ENCODE measurements around the gene ZNF787.
"Not testable (repeated sequence)": the region's sequence is repeated elsewhere in the genome, so short reads cannot be mapped to it uniquely, and the experiment has no call there.

ZNF787 gene

DNA sequence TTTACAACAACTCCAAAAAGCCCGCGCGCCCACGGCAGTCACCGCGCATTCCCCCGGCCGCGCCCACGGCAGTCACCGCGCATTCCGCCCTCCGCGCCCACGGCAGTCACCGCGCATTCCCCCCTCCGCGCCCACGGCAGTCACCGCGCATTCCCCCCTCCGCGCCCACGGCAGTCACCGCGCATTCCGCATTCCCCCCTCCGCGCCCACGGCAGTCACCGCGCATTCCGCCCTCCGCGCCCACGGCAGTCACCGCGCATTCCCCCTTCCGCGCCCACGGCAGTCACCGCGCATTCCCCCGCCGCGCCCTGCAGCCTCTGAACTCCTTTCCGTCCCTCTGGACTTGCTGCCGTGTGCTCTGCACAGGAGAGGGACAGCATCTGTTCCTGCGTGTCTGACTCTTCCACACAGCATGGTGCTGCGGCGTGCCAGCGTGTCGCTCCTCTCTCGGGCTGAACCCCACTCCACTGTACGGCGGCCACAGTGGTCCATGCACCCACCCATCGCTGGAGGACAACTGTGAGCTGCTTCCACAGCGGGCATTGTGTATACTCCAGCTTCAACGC, 15.2 kb downstream of the ZNF787 start:
- DNase-seq (ENCODE audit: low read depth) = not testable (repeated sequence)

- peak; percentile 38 for DNase-seq (ENCODE audit: low read depth)
Measured at GRCh38 chr19:56105090-56105701, 15.9 kb downstream of the ZNF787 start.

DNA sequence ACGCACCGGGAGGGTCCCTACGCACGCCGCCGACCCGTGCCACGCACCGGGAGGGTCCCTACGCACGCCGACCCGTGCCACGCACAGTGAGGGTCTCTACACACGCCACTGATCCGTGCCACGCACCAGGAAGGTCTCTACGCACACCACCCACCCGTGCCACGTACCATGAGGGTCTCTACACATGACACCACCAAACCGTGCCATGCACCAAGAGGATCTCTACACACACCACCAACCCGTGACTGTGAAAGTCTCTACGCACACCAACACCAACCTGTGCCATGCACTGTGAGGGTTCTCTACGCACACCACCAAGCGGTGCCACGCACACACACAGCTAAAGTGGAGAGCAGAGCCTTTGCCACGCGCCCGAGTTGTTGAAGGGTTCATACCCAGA, 16.7 kb downstream of the ZNF787 start:
- DNase-seq (ENCODE audit: low read depth) = no peak

GRCh38 chr19:56103027-56103614, 18.0 kb downstream of the ZNF787 start:
- DNase-seq (ENCODE audit: low read depth) = no peak

DNA sequence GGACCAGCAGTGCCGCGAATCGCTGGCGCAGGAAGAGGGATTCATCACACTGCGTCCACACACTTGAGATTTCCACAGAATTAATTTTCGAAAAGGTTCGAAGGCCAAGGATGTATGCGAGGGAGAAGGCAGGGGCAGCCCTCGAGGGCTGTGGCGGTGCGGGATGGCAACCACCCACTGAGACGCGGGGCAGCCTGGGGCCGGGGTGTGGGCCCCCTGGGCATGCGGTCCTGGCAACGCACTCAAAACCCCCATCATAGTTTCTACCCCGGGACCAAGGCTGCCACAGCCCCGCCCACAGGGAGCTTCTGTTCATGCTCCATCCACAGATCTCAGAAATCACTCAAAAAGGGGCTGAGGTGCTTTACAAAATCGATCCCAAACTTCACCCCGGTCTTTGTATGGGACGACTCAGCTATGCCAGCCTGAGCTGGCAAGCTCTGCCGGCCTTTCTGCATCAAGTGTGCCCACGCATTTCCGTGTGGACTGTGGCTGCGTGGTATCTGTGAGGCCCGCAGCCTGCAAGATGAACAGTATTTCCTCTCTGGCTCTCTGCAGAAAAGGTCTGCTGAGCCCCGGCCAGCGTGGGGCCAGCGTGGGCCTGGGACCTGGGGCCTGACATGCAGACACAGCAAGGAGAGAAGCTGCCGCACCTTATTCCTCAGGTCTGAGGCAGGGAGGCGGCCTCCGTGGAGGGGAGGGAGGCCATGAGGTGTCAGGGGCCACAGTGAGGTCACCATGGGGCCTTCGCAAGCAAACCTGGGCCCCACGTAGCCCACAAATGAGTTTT, 19.2 kb downstream of the ZNF787 start:
- no peak for DNase-seq (ENCODE audit: low read depth)

DNA sequence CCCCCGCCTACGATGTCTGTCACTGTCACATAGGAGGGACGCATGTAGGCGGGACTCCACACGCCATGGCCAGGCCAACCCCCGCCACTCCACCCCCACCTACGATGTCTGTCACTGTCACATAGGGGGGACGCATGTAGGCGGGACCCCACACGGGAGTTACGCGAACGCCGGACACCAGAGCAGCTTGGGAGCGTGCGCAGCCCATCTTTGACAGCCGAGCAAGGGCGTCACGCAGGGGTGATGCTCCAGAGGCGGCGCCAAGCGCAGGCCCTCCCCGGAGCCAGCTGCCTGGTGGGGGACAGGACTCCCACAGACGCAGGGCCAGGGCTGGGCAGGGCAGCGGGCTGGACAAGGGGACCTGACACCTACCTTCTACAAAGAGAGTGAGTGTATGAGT, 20.0 kb downstream of the ZNF787 start:
- no peak for DNase-seq (ENCODE audit: low read depth)

DNA sequence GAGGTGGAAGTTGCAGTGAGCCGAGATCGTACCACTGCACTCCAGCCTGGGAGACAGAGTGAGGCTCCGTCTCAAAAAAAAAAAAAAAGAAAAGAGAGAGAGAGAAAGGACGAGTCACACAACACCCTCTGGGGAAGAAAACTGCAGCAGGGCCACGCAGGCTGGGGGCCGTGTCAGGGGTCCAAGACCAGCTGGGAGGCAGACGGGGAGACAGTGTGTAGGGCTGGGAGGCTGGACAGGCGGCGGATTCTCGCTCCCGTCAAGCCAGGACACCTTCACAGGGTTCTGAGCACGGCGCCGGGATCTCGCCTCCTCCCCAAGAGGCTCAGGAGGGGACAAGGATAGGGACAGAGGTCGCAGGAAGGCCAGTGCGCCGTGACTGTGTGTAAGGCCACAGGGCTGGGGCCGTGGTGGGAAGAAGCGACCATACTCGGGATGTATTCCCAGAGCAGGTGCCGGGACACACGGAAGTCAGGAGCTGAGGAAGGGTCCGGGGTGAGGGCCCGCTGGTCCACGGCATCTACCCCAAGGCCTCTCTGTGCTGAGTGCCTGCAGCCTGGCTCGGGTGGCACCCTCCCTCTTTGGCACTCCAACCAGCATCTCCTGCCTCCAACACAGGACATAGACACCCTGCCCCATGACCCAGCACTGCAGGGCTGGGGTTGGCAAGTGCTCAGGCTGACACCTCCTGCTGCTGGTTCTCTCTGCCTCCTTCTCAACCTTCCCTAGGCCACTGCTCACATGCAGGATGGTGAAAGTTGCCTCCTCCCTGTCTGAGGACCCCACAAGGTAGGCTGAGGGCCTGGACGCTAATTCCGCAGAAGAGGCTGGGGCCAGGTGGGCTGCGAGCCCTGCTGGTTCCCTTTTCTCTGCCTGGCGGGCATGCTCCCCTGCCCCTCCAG, 21.2 kb downstream of the ZNF787 start:
- no peak for DNase-seq (ENCODE audit: low read depth)

GRCh38 chr19:56098731-56099568, 22.1 kb downstream of the ZNF787 start:
- no peak for DNase-seq (ENCODE audit: low read depth)

DNA sequence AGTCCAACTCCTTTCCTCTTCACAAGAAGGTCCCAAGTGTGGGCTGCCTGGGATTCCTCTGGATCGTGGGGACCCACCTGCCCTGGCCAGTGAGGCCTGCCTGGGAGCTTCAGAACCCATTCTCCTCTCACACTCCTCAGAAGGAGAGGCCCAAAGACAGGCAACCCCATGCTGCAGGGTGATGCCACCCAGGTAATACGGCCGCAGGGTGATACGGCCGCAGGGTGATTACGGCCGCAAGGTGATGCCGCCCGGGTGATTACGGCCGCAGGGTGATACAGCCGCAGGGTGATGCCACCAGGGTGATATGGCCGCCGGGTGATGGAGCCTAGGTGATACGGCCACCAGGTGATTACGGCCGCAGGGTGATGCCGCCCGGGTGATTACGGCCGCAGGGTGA, 22.9 kb downstream of the ZNF787 start:
- DNase-seq (ENCODE audit: low read depth) = not testable (repeated sequence)

DNA sequence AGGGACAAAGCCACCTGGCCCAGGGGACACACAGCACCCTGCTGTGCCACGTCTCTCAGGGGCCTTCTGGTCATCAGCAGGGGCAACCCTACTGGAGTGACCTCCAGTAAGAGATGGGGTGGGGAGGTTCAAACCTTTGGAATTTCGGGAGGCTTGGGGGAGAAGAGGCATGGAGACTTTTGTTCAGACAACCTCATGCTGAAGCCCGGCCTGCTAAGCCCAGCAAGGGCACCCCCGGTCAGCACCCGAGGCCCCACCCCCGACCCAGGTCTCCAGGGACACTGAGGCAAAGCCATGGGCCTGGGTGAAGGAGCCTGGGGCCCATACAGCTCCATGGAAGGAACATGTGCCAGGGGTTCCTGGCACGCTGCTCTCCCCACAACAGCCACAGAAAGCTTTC, 23.3 kb downstream of the ZNF787 start:
- no peak for DNase-seq (ENCODE audit: low read depth)

DNA sequence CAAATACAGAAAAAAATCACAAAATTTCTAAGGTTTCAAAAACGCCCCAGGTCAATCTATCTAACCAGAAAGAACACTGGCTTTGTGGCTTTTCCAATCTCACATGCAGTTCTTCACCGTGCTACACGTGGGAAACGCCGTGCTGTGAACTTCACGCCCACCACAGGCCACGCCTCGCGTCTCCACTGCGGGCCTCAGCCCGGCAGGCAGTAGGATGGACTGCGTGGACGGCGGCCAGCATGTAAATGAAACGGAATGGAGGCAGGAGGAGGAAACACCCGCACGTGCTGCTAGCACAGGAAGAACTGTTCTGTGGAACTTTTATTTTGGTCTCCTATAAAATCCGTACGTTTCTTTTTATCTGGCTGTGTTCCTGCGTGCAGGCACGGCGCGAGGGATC, 23.8 kb downstream of the ZNF787 start:
- DNase-seq (ENCODE audit: low read depth) = no peak

GRCh38 chr19:56096665-56097064, 24.4 kb downstream of the ZNF787 start:
- DNase-seq (ENCODE audit: low read depth) = no peak

GRCh38 chr19:56094449-56094848, 26.6 kb downstream of the ZNF787 start:
- DNase-seq (ENCODE audit: low read depth) = no peak

DNA sequence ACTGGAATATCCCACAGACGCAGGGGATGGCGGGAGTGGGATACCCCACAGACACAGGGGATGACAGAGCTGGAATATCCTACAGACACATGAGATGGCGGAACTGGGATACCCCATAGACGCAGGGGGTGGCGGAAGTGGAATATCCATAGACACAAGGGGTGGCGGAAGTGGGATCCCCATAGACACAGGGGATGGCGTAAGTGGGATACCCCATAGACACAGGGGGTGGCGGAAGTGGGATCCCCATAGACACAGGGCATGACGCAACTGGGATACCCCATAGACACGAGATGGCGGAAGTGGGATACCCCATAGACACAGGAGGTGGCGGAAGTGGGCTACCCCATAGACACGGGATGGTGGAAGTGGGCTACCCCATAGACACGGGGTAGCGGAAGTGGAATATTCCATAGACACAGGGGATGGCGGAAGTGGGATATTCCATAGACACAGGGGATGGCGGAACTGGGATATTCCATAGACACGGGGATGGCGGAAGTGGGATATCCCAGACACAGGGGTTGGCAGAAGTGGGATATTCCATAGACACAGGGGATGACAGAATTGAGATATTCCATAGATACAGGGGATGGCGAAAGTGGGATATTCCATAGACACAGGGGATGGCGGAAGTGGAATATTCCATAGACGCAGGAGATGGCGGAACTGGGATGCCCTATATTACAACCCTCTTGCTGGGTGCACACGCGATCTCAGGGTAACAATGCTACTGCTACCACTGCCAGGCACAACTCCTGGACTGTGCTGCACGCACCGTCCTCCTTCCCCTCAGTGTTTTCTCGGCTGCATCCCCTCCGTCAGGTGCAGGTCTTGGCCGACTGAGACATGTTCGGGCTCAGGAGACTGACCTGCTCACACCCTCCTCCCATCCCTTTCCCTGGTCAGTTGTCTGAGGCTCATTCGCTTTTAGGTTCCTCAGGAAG, 28.1 kb downstream of the ZNF787 start:
- DNase-seq (ENCODE audit: low read depth) = no peak

- DNase-seq (ENCODE audit: low read depth) = no peak
Measured at GRCh38 chr19:56091751-56092546, 29.1 kb downstream of the ZNF787 start.

GRCh38 chr19:56091066-56091490, 30.0 kb downstream of the ZNF787 start:
- no peak for DNase-seq (ENCODE audit: low read depth)

DNA sequence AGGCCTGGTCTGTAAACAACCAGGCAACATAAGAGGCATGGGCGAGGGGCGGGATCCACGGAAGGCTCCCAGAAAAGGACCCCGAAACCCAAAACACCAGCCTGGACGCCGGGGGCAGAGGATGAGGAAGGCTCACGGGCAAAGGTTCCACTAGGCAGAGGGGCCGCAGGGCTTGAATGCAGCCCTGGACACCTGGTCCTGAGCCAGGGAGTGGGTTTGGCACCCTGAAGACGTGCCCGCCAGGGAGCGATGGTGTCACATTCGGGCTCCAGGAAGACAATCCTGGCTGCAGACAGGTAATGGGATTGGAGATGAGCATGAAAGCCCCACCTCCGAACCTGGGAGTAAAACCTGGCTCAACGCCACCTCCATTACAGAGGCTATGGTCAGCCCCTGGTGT, 31.8 kb downstream of the ZNF787 start:
- no peak for DNase-seq (ENCODE audit: low read depth)

DNA sequence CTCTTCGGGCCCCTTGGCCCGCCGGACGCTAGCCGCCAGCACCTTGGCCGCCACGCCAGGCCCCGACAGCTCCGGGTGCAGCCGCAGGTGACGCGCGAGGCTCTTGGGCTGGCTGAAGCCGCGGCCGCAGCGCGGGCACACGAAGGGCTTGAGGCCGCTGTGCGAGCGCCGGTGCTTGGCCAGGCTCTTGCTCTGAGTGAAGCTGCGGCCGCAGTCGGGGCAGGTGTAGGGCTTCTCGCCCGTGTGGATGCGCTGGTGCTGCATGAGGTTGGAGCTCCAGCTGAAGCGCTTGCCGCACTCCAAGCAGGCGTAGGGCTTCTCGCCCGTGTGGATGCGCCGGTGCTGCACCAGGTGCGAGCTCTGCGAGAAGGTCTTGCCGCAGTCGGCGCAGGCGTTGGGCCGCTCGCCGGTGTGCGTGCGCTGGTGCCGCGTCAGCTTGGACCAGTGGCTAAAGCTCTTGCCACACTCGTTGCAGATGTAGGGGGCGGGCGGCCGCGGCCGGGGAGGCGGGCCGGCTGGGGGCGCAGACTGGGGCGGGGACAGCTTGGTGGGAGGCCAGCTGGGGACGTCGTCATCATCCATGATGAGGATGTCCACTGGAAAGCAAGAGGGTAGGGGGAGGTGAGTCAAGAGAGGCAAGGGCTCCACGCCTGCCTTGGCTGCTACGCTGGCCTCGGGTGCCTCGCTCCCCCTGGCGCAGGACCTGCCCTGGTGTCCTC, 32.4 kb downstream of the ZNF787 start:
- DNase-seq (ENCODE audit: low read depth) = no peak
